Ishikawa (cell line): Measurements from ENCODE around the gene TJP1.

Experiments used
- CEBPB ChIP-seq: IDR thresholded peaks from 2 replicates; pipeline ENCODE4 v1.6.1; 2012
- CREB1 ChIP-seq: IDR thresholded peaks from 2 replicates; pipeline ENCODE4 v1.6.1; 2012; ENCODE audit warnings: low read depth
- EGR1 ChIP-seq: IDR thresholded peaks from 2 replicates; pipeline ENCODE4 v1.6.1; 2012
- EP300 ChIP-seq: IDR thresholded peaks from 2 replicates; pipeline ENCODE4 v1.6.1; 2012; ENCODE audit warnings: borderline replicate concordance
- FOXM1 ChIP-seq: IDR thresholded peaks from 2 replicates; pipeline ENCODE4 v1.6.1; 2012; ENCODE audit warnings: low read depth, borderline replicate concordance
- NFIC ChIP-seq: IDR thresholded peaks from 2 replicates; pipeline ENCODE4 v1.6.1; 2012
- RAD21 ChIP-seq: IDR thresholded peaks from 2 replicates; pipeline ENCODE4 v1.6.1; 2012; ENCODE audit warnings: low read depth
- TAF1 ChIP-seq: IDR thresholded peaks from 2 replicates; pipeline ENCODE4 v1.6.1; 2012; ENCODE audit warnings: low read depth, mild to moderate bottlenecking
- TCF12 ChIP-seq: IDR thresholded peaks from 2 replicates; pipeline ENCODE4 v1.6.1; 2012; ENCODE audit warnings: low read depth
- TEAD4 ChIP-seq: IDR thresholded peaks from 2 replicates; pipeline ENCODE4 v1.6.1; 2012
- YY1 ChIP-seq: IDR thresholded peaks from 2 replicates; pipeline ENCODE4 v1.6.1; 2012; ENCODE audit warnings: low read depth
- ZBTB7A ChIP-seq: IDR thresholded peaks from 2 replicates; pipeline ENCODE4 v1.6.1; 2012; ENCODE audit warnings: low read depth
- TF ChIP-seq, protein P1 (sequence below): IDR thresholded peaks from 2 replicates; pipeline ENCODE4 v1.6.1; 2012; ENCODE audit warnings: low read depth, mild to moderate bottlenecking
- TF ChIP-seq, protein P2 (sequence below): IDR thresholded peaks from 2 replicates; pipeline ENCODE4 v1.6.1; 2012
- TF ChIP-seq, protein P3 (sequence below): IDR thresholded peaks from 2 replicates; pipeline ENCODE4 v1.6.1; 2012

The TJP1 gene

DNA sequence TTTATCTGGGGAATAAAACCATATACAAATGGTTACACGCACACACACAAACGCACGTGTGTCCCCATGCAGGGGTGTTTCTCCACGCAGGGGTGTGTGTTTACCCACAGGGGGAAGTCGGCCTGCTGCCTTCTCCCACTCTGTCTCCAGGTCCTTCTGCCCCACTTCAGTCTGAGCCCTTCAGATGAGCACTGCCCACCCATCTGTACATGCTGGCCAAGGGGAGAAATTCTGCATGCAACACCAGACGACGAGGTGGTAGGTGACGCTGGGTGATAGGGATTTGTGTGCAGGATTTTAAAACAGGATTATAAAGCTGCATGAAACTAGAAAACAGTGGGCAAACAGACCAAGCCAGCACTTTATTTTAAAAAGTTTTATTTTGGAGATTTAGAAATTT is 122.5 kb downstream of the TJP1 start:
- no peak for TF ChIP-seq EP300
- TF ChIP-seq TAF1 = no peak
- no peak for TF ChIP-seq NFIC
- TF ChIP-seq, protein P1, sequence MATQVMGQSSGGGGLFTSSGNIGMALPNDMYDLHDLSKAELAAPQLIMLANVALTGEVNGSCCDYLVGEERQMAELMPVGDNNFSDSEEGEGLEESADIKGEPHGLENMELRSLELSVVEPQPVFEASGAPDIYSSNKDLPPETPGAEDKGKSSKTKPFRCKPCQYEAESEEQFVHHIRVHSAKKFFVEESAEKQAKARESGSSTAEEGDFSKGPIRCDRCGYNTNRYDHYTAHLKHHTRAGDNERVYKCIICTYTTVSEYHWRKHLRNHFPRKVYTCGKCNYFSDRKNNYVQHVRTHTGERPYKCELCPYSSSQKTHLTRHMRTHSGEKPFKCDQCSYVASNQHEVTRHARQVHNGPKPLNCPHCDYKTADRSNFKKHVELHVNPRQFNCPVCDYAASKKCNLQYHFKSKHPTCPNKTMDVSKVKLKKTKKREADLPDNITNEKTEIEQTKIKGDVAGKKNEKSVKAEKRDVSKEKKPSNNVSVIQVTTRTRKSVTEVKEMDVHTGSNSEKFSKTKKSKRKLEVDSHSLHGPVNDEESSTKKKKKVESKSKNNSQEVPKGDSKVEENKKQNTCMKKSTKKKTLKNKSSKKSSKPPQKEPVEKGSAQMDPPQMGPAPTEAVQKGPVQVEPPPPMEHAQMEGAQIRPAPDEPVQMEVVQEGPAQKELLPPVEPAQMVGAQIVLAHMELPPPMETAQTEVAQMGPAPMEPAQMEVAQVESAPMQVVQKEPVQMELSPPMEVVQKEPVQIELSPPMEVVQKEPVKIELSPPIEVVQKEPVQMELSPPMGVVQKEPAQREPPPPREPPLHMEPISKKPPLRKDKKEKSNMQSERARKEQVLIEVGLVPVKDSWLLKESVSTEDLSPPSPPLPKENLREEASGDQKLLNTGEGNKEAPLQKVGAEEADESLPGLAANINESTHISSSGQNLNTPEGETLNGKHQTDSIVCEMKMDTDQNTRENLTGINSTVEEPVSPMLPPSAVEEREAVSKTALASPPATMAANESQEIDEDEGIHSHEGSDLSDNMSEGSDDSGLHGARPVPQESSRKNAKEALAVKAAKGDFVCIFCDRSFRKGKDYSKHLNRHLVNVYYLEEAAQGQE = no peak
- TF ChIP-seq RAD21 = no peak

DNA sequence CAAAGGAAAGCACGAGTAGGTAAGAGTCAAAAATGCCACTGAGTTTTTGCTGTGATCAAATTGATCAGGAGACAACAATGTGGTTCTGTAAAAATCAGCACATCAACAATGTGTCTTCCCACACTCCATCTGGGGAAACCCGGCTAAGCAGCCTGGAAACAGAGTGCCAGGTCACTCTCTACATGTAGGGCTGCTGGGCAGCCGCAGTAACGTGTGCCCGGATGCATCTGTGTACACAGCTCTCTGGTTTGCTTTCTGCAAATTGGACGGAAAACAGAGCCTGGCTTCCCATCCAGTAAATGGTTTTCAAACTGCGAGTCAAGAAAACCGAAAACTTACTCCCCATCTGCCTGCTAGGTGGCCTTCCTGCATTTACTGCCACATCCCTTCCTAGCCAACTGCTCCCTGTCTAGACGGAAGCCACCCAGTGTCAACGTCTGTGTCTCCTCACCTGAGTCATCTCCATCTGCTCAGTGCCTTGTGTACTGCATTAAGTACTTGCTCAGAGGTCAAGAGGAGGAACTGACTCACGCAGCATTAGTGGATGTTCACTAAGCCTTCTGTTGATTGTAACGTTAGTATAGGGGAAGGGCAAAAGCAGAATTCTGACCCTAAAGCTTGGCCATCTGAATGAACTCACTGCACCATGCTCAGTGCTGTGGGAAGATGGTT is 124.1 kb downstream of the TJP1 start:
- TF ChIP-seq TAF1 (no peak), TCF12 (no peak)
- TF ChIP-seq, protein P2, sequence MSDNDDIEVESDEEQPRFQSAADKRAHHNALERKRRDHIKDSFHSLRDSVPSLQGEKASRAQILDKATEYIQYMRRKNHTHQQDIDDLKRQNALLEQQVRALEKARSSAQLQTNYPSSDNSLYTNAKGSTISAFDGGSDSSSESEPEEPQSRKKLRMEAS = no peak

DNA sequence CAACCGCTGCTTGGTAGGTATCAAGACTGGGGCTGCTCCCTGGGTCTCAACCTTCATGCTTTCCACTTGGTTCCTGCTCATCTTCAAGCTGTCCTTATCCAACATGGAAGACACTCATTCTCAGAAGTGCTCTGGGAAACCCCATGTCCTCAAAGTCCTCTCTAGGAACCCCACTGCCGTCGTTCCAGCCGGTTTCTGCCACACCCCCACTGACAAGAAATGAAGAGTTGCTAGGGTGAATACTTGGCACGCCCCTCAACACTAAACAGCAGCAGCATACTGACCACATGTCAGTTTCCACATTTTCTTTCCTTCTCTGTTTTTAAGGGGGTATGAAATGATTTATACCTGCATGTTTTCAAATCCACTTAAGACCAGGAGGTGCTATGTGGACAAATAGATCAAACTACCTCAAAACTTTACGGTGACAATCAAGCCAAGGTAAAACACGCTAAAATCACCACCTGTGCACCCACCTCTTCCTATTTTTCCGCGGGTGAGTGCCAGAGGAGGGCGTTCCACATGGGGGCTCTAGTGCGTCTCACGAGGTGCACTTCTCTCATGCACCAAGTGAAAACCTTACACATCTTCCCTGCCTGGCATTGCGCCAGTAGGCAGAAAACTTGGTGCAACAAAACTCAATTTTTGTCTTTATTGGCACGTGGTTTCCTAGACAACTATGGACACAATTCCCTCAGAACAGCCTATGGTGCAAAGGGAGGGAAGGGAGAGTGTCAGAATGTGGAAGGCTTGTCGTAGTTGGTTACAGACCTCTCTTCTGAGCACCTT is 125.1 kb downstream of the TJP1 start:
- TF ChIP-seq NFIC (peak; percentile 16; the same call in 1 of the 2 replicates), RAD21 (no peak)

DNA sequence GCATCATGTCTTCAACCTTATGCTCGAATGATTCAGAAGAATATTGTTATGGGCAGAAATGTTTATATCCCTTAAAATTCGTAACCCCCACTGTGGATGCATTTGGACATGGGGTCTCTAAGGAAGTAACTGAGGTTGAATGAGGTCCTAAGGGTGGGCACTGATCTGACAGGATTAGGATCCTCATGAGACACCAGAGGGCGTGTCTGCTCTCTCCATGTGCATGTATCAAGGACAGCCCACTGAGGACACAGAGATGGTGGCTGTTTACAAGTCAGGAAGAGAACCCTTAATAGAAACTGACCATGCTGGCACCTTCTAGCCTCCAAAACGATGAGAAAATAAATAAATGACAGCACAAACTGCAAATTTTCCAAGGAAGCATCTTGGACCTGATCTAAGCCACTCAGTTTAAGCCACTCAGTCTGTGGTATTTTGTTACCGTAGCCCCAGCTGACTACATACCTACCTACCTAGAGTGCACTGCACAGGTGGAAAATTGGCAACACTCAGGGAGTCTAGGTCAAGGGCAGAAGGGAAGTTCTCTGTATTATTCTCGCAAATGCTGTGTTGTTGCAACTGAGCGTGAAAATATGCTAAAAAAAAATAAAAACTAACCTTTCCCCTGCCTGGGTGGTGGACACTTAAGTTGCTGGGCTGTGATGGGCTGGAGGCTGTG is 126.6 kb downstream of the TJP1 start:
- TF ChIP-seq, protein P3, sequence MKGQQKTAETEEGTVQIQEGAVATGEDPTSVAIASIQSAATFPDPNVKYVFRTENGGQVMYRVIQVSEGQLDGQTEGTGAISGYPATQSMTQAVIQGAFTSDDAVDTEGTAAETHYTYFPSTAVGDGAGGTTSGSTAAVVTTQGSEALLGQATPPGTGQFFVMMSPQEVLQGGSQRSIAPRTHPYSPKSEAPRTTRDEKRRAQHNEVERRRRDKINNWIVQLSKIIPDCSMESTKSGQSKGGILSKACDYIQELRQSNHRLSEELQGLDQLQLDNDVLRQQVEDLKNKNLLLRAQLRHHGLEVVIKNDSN = no peak
- TF ChIP-seq RAD21 = peak; percentile 43

DNA sequence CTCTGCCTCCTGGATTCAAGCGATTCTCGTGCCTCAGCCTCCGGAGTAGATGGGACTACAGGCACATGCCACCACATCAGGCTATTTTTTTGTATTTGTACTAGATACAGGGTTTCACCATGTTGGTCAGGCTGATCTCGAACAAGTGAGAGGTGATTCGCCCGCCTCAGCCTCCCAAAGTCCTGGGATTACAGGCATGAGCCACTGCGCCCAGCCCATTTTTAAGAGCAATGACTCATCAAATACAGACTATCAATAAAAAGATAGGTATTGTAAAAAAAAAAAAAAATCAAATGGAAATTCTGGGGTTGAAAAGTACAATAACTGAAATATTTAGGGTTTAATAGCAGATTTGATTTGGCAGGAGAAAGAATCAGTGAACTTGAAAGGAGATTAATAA is 129.0 kb downstream of the TJP1 start:
- TF ChIP-seq NFIC = no peak
- TF ChIP-seq, protein P1 = no peak
- TF ChIP-seq EGR1 = no peak

DNA sequence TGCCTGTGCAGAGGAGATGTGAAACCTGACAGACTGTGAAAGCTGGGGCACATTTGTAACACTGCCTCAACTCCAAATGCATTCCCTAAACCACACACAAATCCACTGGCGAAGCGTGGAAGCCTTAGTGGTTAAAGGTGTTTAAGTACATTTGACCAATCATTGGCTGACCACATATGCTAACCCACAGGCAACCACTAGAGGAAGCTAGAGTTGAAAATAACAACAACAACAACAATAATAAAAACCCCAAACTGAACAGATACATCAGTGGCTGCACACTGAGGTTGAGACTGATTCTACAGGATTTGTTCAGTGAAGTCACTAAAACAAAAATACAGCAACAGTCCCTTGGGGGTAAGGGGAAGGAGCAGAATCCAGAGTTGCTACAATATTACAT is 129.7 kb downstream of the TJP1 start:
- TF ChIP-seq ZBTB7A (no peak), CREB1 (no peak), EGR1 (no peak), RAD21 (peak; percentile 29; the same call in 1 of the 2 replicates), TEAD4 (no peak)
- TF ChIP-seq, protein P3 = no peak

DNA sequence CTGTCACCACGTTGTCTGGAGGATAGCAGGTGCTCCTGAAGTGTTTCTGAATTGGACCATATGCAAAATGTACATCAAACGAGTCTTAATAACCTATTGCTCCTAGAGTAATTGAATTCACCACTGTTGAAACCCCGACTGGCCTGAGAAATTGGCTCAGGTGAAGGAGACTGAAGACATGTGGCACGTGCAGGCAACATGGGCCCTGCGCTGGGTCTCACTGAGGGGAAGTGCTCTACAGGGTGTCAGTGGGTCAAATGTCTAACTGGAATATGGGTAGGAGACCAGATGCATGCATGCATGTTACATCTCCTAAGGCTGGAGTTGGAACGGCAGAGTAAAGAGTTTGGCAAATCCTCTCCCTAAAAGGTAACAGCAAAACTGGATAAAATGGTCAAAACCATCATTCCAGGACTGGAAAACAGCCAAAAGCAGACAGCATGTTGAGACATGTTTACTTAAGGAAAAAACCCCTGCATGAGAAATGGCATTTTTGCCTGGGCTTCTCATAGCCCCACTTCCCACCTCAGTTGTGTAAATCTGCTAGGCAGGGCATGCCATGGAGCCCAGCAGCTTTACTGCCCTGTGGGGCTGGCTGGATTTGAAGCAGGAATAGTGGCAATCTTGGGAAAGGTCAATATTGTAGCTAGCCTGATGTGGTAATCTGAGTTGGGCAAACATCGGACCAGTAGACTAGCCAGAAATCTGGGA is 131.3 kb downstream of the TJP1 start:
- TF ChIP-seq NFIC (no peak), TEAD4 (no peak), EGR1 (no peak), RAD21 (no peak), TAF1 (no peak), CREB1 (no peak), TCF12 (no peak), CEBPB (no peak), FOXM1 (no peak), ZBTB7A (no peak), YY1 (no peak), EP300 (no peak)
- TF ChIP-seq, protein P1 = no peak
- TF ChIP-seq, protein P3 = no peak
- TF ChIP-seq, protein P2 = no peak
